C4-2B (cell line): ENCODE measurements around the gene ORAI2.
"Not testable (repeated sequence)": the region's sequence is repeated elsewhere in the genome, so short reads cannot be mapped to it uniquely, and the experiment has no call there.

Source experiments
- CTCF ChIP-seq: fragments of 450-650 bp; conservative IDR thresholded peaks from 2 replicates; pipeline ENCODE4 v1.5.1; 2017; ENCODE audit warnings: mild to moderate bottlenecking
- ZFX ChIP-seq: fragments of 450-650 bp; IDR thresholded peaks from 2 replicates; pipeline ENCODE4 v1.6.1; 2017

GRCh38 chr7:102481962-102482361 lies 48.6 kb downstream of the ORAI2 start:
- TF ChIP-seq CTCF, ZFX: not testable (repeated sequence)
